ENCODE measurements around the gene MPV17L2.
A peak's percentile ranks its signal among the peaks of the same experiment; 100 is the strongest.
"Not testable (repeated sequence)": the region's sequence is repeated elsewhere in the genome, so short reads cannot be mapped to it uniquely, and the experiment has no call there.

The MPV17L2 gene

GRCh38 chr19:18192673-18193387, at the start of gene MPV17L2:
MPV17L2 (plus strand) TSS chr19:18193218; CDS start chr19:18193282, 64 bp downstream.
- peak; percentile 100 for DNase-seq (ENCODE audit: low read depth, low spot score)

- DNase-seq (ENCODE audit: low read depth, low spot score) = no peak
Measured at GRCh38 chr19:18143902-18144301, 49.1 kb upstream of the MPV17L2 start.

GRCh38 chr19:18144361-18144760, 48.7 kb upstream of the MPV17L2 start:
- DNase-seq (ENCODE audit: low read depth, low spot score) = no peak

DNA sequence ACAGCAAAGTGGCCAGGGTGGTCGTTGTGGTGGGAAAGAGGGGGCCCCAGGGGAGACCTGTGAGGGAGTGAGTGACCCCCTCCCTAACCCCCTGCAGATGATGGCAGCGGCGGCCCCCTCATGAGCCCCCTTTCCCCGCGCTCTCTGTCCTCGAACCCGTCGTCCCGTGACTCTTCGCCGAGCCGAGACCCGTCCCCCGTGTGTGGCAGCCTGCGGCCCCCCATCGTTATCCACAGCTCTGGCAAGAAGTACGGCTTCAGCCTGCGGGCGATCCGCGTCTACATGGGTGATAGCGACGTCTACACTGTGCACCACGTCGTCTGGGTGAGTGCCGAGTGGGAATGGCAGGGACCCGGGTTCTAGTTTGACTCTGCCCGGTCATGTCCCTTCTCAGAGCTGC, 48.1 kb upstream of the MPV17L2 start:
- no peak for DNase-seq (ENCODE audit: low read depth, low spot score)

DNA sequence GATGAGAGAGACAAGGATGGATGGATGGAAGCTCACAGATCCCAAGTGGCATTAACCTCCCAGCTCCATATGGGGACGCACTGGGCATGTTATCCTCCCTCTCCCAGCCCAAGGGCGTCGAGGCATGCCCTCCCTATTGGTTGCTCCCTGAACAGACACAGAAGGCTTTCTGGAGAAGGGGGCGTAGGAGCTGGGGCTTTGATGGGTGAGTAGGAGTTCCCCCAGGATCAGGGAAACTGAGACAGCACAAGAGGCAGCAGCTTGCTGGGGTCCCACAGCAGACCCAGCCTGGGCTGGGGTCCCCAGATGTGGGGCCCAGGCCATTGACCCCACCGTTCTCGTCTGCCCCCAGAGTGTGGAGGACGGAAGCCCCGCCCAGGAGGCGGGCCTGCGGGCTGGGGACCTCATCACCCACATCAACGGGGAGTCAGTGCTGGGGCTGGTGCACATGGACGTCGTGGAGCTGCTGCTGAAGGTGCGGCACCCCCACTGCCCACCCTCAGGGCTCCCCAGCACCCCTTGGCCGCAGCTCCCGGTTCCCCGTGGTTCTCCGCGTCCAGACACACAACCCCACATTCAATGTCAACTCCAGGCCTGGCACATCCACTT, 47.5 kb upstream of the MPV17L2 start:
- no peak for DNase-seq (ENCODE audit: low read depth, low spot score)

DNA sequence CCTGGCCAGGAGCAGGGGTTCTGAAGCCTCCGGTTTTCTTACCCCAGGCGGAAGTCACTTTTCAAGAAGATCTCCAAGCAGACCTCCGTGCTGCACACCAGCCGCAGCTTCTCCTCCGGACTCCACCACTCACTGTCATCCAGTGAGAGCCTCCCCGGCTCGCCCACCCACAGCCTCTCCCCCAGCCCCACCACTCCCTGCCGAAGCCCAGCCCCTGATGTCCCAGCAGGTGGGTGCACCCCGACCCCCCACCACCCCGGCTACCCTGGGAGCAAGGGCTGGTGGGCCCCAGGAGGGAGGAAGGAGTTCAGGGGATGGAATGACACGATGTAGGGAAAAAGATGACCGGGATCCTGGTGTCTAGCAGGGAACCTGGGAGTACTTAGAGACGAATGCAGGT, 45.6 kb upstream of the MPV17L2 start:
- DNase-seq (ENCODE audit: low read depth, low spot score) = no peak

GRCh38 chr19:18149596-18149975, 43.4 kb upstream of the MPV17L2 start:
- no peak for DNase-seq (ENCODE audit: low read depth, low spot score)

GRCh38 chr19:18150776-18151624, 42.0 kb upstream of the MPV17L2 start:
- no peak for DNase-seq (ENCODE audit: low read depth, low spot score)

- peak; percentile 98 for DNase-seq (ENCODE audit: low read depth, low spot score)
Measured at GRCh38 chr19:18152442-18152816, 40.6 kb upstream of the MPV17L2 start.

DNA sequence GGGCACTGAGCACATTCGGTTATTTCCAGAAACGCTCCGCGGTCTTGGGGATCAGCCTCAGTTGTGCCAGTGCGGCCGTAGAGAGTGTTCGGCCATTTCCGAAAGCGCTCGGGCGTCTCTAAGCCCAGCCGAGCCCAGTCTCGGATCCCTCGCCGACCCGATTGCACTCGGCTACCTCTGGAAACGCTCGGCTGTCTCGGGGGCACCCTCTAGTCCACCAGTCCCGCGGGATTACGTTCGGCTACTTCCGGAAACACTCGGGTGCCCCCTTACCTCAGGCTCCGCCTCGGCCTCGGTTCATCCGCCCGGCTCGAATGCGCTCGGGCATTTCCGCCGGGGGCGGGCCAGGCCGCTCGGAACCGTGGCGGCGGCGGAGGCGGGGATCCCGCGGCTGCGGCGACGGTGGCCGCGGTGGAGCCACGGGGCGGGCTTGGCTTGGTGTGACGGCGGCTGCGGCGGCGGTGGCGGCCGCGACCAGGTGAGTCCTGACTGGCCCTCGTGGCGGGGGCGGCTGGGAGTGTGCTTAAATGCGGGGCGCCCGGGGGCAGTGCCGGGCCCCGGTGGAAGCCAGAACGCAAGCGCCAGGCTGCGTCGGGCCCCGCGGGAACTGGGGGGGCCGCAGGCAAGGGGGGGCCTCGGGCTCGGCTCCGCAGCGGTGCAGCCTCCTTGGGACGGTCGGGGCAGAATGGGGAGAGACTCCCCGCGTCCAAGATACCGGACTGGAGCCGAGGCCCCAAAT, 40.0 kb upstream of the MPV17L2 start, which contains the start of gene PIK3R2:
Gene PIK3R2 (plus strand): TSS at position 347 of the 739 bp plus-strand sequence. CDS start 2,717 bp downstream, outside the sequence.
- peak; percentile 100 for DNase-seq (ENCODE audit: low read depth, low spot score)

DNA sequence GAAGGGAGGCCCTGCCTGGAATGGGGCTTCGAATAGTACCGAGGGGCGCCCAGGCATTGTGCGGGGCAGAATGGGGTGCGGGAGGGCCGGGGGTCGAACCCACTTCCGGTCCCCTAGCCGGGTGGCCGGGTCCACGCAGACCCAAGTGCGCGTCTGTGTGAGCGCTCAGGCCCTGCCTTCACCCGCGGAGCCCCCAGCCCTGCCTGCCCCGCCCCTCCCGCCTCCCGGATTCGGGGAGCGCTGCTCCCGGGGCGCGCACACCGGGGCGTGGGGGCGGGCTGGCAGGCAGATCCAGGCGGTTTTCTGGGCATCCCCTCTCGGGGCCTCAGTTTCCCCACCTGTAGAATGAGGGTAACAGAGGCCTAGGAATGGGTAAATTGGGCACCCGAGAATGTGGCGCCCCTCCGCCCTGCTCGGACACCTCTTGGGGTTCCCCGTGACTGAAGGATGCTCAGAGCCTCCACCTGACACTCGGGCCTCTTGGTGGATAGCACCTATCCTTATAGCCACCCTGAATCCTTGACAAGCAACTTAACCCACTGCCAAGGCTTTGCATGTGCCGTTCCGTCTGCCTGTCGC, 39.4 kb upstream of the MPV17L2 start:
- DNase-seq (ENCODE audit: low read depth, low spot score) = no peak

DNA sequence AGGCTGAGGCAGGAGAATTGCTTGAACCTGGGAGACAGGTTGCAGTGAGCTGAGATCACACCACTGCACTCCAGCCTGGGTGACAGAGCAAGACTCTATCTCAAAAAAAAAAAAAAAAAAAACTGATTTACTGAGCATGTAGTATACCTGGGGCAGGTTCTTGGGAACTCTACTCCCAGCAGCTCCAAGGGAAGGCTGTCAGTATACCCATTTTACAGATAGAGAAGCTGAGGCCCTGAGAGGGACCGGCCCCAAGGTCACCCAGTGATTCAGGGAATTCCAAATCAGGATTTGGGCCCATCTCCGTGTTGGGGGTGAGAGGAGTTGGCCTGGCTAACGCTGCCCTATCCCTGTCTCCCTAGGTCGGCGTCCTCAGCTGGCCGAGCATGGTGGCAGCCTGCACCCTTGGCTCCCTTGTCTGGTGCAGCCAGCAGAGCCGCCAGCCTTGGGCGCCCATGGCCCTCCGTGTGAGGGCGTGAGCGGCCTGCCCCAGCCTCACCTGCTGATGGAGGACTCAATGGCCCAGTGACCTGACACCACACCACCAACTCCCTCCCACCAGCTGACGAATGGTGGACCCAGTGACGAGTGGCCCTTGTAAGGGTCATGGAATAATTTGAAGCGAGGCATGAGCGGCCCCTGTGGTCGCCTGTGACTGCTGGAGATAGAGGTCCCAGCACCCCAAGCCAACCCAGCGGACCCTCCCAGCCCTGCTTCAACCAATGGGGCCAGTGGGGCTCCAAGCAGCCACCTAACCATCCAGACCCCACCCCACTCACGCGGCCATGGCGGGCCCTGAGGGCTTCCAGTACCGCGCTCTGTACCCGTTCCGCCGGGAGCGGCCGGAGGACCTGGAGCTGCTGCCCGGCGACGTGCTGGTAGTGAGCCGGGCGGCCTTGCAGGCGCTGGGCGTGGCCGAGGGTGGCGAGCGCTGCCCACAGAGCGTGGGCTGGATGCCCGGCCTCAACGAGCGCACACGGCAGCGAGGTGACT, 37.6 kb upstream of the MPV17L2 start:
- no peak for DNase-seq (ENCODE audit: low read depth, low spot score)

DNA sequence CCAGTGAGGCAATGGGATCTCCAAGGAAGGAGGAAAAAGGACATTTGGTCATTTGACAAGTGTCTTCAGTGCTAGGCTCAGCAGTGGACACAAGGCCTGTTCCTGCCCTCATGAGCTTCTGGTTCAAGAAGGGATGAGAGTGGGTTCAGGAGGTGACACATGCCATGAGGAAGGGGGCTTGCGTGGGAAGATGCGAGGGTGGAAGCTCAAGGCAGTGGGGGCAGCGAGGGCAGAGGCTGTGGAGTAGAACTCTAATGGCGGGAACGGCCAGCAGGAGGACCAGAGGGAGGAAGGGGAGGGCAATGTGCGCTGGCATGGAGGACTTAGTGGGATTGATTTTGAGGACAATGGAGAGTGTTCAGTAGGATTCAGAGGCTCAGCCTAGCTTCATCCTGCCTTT, 36.8 kb upstream of the MPV17L2 start:
- no peak for DNase-seq (ENCODE audit: low read depth, low spot score)

GRCh38 chr19:18156841-18157464, 36.1 kb upstream of the MPV17L2 start:
- peak; percentile 96 for DNase-seq (ENCODE audit: low read depth, low spot score)

- DNase-seq (ENCODE audit: low read depth, low spot score) = peak; percentile 83
Measured at GRCh38 chr19:18157465-18158063, 35.5 kb upstream of the MPV17L2 start.

GRCh38 chr19:18158467-18158866, 34.6 kb upstream of the MPV17L2 start:
- no peak for DNase-seq (ENCODE audit: low read depth, low spot score)

GRCh38 chr19:18159059-18159616, 33.9 kb upstream of the MPV17L2 start:
- DNase-seq (ENCODE audit: low read depth, low spot score) = not testable (repeated sequence)

GRCh38 chr19:18159810-18160209, 33.2 kb upstream of the MPV17L2 start:
- DNase-seq (ENCODE audit: low read depth, low spot score) = no peak

GRCh38 chr19:18160493-18160970, 32.5 kb upstream of the MPV17L2 start:
- peak; percentile 16 for DNase-seq (ENCODE audit: low read depth, low spot score)

All from astrocyte of the hippocampus (primary cell).